ENCODE results near the gene GAL3ST2. TPM values are rescaled to one million over a fixed set of nuclear protein-coding genes. Genes with fewer than 3 reads are reported as not detected.
"Not testable (repeated sequence)": the region's sequence is repeated elsewhere in the genome, so short reads cannot be mapped to it uniquely, and the experiment has no call there.

GAL3ST2 gene
- total and polyA plus RNA-seq, 7 donors = 0.14 to 0.16 TPM; not detected in 5

DNA sequence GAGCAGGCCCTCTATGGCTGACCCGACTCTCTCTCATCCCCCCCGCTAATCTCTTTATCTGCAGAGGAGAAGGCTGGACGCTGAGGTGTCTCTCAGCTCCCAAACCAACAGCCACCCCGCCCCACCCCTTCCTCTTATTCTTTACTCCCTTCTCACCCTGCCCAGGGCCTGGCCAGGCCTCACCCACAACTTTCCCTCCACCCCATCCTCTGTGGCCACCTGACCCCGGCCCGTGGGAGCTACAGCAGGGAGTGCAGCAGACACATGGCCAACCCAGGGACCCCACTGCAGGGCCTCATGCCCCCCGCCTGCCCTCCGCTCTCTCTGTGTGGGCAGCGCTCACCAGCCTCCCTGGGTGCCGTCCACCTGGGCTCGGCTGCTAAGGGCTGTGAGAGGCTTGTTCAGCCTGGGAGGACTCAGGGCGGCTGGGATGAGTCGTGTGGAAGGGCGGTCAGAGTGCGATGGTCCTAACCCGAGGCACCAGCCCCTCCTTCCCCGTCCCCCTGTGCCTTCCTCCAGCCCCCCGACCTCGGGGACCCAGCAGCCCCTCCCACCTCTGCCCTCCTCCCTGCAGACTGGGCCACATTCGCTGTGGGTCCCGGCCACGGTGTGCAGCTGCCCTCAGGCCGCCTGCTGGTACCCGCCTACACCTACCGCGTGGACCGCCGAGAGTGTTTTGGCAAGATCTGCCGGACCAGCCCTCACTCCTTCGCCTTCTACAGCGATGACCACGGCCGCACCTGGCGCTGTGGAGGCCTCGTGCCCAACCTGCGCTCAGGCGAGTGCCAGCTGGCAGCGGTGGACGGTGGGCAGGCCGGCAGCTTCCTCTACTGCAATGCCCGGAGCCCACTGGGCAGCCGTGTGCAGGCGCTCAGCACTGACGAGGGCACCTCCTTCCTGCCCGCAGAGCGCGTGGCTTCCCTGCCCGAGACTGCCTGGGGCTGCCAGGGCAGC is 39.1 kb downstream of the GAL3ST2 start:
- Histone ChIP-seq H3K27me3 (ENCODE audit: insufficient read depth in 3 of 3, low read length in 2 of 3) (no peaks in the 10 kb centered on the region), H3K4me1 (peaks cover 4% of the 10 kb centered on the region), H3K9me3 (no peaks in the 10 kb centered on the region), H3K36me3 (ENCODE audit: insufficient read depth in 1 of 2, low read depth in 1 of 2) (no peaks in the 10 kb centered on the region), H3K4me3 (no peak overlapping the region), H3K27ac (no peak overlapping the region)
- intact Hi-C loops (cut with DNase I) = no loop called here
- ATAC-seq (no peak), DNase-seq (peak in 1 of 2 donors; percentile 51)
- WGBS, 3 donors = 83 to 84% (median 84%) methylated on average over 46 to 48 of the region's 48 CpGs
- TF ChIP-seq, protein P1, sequence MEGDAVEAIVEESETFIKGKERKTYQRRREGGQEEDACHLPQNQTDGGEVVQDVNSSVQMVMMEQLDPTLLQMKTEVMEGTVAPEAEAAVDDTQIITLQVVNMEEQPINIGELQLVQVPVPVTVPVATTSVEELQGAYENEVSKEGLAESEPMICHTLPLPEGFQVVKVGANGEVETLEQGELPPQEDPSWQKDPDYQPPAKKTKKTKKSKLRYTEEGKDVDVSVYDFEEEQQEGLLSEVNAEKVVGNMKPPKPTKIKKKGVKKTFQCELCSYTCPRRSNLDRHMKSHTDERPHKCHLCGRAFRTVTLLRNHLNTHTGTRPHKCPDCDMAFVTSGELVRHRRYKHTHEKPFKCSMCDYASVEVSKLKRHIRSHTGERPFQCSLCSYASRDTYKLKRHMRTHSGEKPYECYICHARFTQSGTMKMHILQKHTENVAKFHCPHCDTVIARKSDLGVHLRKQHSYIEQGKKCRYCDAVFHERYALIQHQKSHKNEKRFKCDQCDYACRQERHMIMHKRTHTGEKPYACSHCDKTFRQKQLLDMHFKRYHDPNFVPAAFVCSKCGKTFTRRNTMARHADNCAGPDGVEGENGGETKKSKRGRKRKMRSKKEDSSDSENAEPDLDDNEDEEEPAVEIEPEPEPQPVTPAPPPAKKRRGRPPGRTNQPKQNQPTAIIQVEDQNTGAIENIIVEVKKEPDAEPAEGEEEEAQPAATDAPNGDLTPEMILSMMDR (IDR thresholded peaks at IDR 0.05) = no peak

DNA sequence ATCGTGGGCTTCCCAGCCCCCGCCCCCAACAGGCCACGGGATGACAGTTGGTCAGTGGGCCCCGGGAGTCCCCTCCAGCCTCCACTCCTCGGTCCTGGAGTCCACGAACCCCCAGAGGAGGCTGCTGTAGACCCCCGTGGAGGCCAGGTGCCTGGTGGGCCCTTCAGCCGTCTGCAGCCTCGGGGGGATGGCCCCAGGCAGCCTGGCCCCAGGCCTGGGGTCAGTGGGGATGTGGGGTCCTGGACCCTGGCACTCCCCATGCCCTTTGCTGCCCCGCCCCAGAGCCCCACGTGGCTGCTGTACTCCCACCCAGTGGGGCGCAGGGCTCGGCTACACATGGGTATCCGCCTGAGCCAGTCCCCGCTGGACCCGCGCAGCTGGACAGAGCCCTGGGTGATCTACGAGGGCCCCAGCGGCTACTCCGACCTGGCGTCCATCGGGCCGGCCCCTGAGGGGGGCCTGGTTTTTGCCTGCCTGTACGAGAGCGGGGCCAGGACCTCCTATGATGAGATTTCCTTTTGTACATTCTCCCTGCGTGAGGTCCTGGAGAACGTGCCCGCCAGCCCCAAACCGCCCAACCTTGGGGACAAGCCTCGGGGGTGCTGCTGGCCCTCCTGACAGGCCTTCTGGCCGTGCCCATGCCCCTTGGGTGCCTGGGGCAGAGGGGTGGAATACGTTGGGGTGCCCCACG is 40.0 kb downstream of the GAL3ST2 start:
- ATAC-seq = no peak
- Histone ChIP-seq H3K27me3 (ENCODE audit: insufficient read depth in 3 of 3, low read length in 2 of 3) (peaks cover 0 to 1% (median 0%) of the 10 kb centered on the region in 3 donors), H3K9me3 (no peaks in the 10 kb centered on the region), H3K4me1 (no peaks in the 10 kb centered on the region), H3K36me3 (ENCODE audit: insufficient read depth in 1 of 2, low read depth in 1 of 2) (no peaks in the 10 kb centered on the region), H3K4me3 (no peak overlapping the region), H3K27ac (no peak overlapping the region)
- DNase-seq = peak; percentile 17 to 58
- TF ChIP-seq, protein P1 (IDR thresholded peaks at IDR 0.05) = no peak
- WGBS, 3 donors = 74 to 78% (median 77%) methylated on average over 29 to 33 of the region's 33 CpGs
- intact Hi-C loops (cut with DNase I) = no loop called here

DNA sequence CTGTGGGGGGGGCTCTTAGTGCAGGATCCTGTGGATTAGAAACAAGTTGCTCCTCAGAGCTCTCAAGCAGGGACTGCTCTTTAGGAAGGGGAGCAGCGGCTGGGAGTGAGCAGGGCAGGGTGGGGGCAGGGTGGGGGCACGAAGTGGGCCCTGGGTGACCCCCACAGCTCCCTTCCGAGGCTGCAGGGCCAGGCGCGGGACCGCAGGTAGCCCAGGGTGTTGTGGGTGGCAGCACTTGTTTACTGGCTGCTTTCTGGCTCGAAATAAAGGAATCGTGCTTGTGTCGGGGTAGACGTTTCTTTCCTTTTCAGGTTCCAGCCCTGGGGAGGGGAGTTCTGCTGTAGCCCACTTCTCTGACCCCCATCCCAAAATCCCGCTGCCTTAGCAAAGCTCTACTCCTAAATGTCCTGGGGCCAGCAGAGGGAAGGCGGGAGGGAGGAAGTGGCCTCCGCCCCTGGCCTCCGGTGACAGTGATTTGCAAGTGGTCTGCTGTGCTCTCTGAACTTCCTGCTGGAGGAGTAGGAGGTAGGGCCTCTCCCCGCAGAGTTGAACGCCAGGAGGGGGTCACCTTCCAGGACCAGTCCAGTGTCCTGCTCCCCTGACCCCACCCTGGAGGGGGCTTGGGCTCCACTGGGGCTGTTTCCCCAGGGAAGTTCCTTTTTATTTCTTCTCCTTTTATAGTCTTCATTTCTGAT is 40.7 kb downstream of the GAL3ST2 start:
- H3K4me1 ChIP-seq = no peaks in the 10 kb centered on the region
- H3K36me3 ChIP-seq (ENCODE audit: insufficient read depth in 1 of 2, low read depth in 1 of 2) = no peaks in the 10 kb centered on the region
- H3K27me3 ChIP-seq (ENCODE audit: insufficient read depth in 3 of 3, low read length in 2 of 3) = peaks cover 0 to 1% (median 0%) of the 10 kb centered on the region in 3 donors
- intact Hi-C loops (cut with DNase I) = no loop called here
- ATAC-seq (no peak), DNase-seq (peak in 1 of 2 donors; percentile 38)
- no peaks in the 10 kb centered on the region for H3K9me3 ChIP-seq
- H3K27ac ChIP-seq = no peak overlapping the region
- H3K4me3 ChIP-seq = no peak overlapping the region
- 54 to 63% (median 57%) methylated on average over 13 to 16 of the region's 16 CpGs for WGBS, 3 donors
- TF ChIP-seq, protein P1 (IDR thresholded peaks at IDR 0.05) = no peak

DNA sequence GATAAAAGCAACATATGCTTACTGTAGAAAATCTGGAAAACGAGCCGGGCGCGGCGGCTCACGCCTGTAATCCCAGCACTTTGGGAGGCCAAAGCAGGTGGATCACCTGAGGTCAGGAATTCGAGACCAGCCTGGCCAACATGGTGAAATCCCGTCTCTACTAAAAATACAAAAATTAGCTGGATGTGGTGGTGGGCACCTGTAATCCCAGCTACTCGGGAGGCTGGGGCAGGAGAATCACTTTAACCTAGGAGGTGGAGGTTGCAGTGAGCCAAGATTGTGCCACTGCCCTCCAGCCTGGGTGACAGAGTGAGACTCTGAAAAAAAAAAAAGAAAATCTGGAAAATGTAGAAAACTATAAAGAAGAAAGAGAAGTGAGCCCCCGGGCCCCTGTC is 41.2 kb downstream of the GAL3ST2 start:
- H3K4me1 ChIP-seq; H3K4me3 ChIP-seq; H3K27ac ChIP-seq; H3K27me3 ChIP-seq (ENCODE audit: insufficient read depth in 3 of 3, low read length in 2 of 3); H3K36me3 ChIP-seq (ENCODE audit: insufficient read depth in 1 of 2, low read depth in 1 of 2); intact Hi-C loops (cut with DNase I); H3K9me3 ChIP-seq; ATAC-seq; DNase-seq: not testable (repeated sequence)
- WGBS, 3 donors = 84 to 92% (median 84%) methylated on average over 9 to 10 of the region's 10 CpGs

All from psoas muscle (tissue), 8 donors.